Transverse colon (tissue), 3 donors: ENCODE measurements around the gene SGCA.

ENCODE experiments used
- CTCF ChIP-seq, 5 experiments: fragments of 200-600 bp in 3 of 5; fragments of 450-650 bp in 2 of 5; sonication (generic) in 3 of 5; IDR thresholded peaks; 1 replicate in 2 of 5; 2 replicates in 3 of 5; pipeline ENCODE4 v1.5.1; 2016 to 2017; ENCODE audit warnings: antibody characterized with exemption in 5 of 5, inconsistent platforms in 3 of 5, mild to moderate bottlenecking in 2 of 5, moderate library complexity in 1 of 5
- EP300 ChIP-seq: sonication (generic); formaldehyde crosslinking; IDR thresholded peaks from one replicate; pipeline ENCODE4 v1.6.1; 2017; ENCODE audit warnings: antibody characterized with exemption, low read depth
- POLR2A ChIP-seq: fragments of 450-650 bp; IDR thresholded peaks from one replicate; pipeline ENCODE4 v1.6.1; 2016; ENCODE audit warnings: antibody characterized with exemption, mild to moderate bottlenecking, moderate library complexity

DNA sequence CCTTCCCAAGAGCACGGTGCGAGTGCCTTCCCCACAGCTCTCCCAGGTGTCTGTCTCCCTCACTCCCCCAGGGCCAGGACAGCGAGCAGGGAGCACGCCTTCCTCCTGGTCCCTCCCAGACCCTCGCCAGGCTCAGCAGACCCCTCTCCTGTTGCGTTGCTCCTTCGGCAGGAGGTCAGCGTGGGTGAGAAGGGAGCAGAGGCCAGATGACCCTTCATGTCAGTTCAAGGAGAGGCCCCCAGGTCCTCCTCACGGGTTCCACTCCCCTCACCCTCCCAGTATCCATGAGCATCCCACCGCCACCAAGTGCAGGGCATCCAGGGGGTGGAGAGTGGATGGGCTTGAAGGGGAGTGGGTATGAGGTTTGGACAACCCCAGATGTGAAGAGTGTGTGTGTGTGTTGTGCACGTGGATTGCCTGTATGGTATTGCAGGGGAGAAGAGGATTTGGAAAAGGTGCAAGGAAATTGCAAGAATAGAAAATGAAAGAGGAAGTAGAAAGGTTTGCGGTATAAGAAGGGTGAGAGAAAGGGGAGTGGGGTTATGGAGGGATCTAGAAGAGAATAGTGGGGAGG, 17.7 kb downstream of the SGCA start:
- TF ChIP-seq CTCF (IDR thresholded peaks at IDR 0.05) (no peak), EP300 (no peak), POLR2A (no peak)
